Measurements from ENCODE around the gene IGFALS.
"Not testable (repeated sequence)": the region's sequence is repeated elsewhere in the genome, so short reads cannot be mapped to it uniquely, and the experiment has no call there.

Gene IGFALS

GRCh38 chr16:1809281-1809801 is 15.8 kb upstream of the IGFALS start:
- no peak for DNase-seq (ENCODE audit: extremely low spot score)
- POLR2A ChIA-PET, result no interaction called here
- CTCF ChIA-PET, result no interaction called here
- TF ChIP-seq BHLHE40 (IDR thresholded peaks at IDR 0.05; ENCODE audit: borderline replicate concordance) (no peak), FOXA1 (IDR thresholded peaks at IDR 0.05) (no peak), FOXM1 (IDR thresholded peaks at IDR 0.05; ENCODE audit: borderline replicate concordance) (no peak), SUZ12 (IDR thresholded peaks at IDR 0.05) (no peak), HDGF (IDR thresholded peaks at IDR 0.05; ENCODE audit: borderline replicate concordance) (no peak), CTBP1 (IDR thresholded peaks at IDR 0.05; ENCODE audit: borderline replicate concordance) (no peak), SP1 (IDR thresholded peaks at IDR 0.05) (no peak), TARDBP (IDR thresholded peaks at IDR 0.05) (no peak), ELF4 (IDR thresholded peaks at IDR 0.05) (no peak), ZNF384 (IDR thresholded peaks at IDR 0.05) (no peak), L3MBTL2 (conservative IDR thresholded peaks at IDR 0.05) (no peak), NFRKB (IDR thresholded peaks at IDR 0.05) (no peak), LEF1 (IDR thresholded peaks at IDR 0.05; ENCODE audit: borderline replicate concordance) (no peak), ARNT (IDR thresholded peaks at IDR 0.05) (no peak), FOXK2 (IDR thresholded peaks at IDR 0.05) (no peak)
- TF ChIP-seq, protein P1, sequence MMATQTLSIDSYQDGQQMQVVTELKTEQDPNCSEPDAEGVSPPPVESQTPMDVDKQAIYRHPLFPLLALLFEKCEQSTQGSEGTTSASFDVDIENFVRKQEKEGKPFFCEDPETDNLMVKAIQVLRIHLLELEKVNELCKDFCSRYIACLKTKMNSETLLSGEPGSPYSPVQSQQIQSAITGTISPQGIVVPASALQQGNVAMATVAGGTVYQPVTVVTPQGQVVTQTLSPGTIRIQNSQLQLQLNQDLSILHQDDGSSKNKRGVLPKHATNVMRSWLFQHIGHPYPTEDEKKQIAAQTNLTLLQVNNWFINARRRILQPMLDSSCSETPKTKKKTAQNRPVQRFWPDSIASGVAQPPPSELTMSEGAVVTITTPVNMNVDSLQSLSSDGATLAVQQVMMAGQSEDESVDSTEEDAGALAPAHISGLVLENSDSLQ (IDR thresholded peaks at IDR 0.05), result no peak

- no peak for DNase-seq (ENCODE audit: extremely low spot score)
- TF ChIP-seq SP1 (IDR thresholded peaks at IDR 0.05), result no peak
- no peak for TF ChIP-seq ZNF384 (IDR thresholded peaks at IDR 0.05)
- no peak for TF ChIP-seq ELF4 (IDR thresholded peaks at IDR 0.05)
- TF ChIP-seq ARNT (IDR thresholded peaks at IDR 0.05), result no peak
- no peak for TF ChIP-seq FOXA1 (IDR thresholded peaks at IDR 0.05)
- no peak for TF ChIP-seq SUZ12 (IDR thresholded peaks at IDR 0.05)
- no peak for TF ChIP-seq NFRKB (IDR thresholded peaks at IDR 0.05)
- TF ChIP-seq, protein P1 (IDR thresholded peaks at IDR 0.05), result no peak
- POLR2A ChIA-PET, result no interaction called here
- CTCF ChIA-PET, result no interaction called here
Observed at GRCh38 chr16:1808691-1809090, 15.2 kb upstream of the IGFALS start.

GRCh38 chr16:1807626-1808025 is 14.1 kb upstream of the IGFALS start:
- TF ChIP-seq TARDBP (IDR thresholded peaks at IDR 0.05) (no peak), CTBP1 (IDR thresholded peaks at IDR 0.05; ENCODE audit: borderline replicate concordance) (no peak), FOXK2 (IDR thresholded peaks at IDR 0.05) (no peak), HDGF (IDR thresholded peaks at IDR 0.05; ENCODE audit: borderline replicate concordance) (no peak), LEF1 (IDR thresholded peaks at IDR 0.05; ENCODE audit: borderline replicate concordance) (no peak), ELF4 (IDR thresholded peaks at IDR 0.05) (no peak), SP1 (IDR thresholded peaks at IDR 0.05) (no peak), NFRKB (IDR thresholded peaks at IDR 0.05) (no peak), L3MBTL2 (conservative IDR thresholded peaks at IDR 0.05) (no peak), FOXA1 (IDR thresholded peaks at IDR 0.05) (no peak), SUZ12 (IDR thresholded peaks at IDR 0.05) (no peak), BHLHE40 (IDR thresholded peaks at IDR 0.05; ENCODE audit: borderline replicate concordance) (no peak), ZNF384 (IDR thresholded peaks at IDR 0.05) (no peak), FOXM1 (IDR thresholded peaks at IDR 0.05; ENCODE audit: borderline replicate concordance) (no peak), ARNT (IDR thresholded peaks at IDR 0.05) (no peak)
- TF ChIP-seq, protein P1 (IDR thresholded peaks at IDR 0.05), result no peak
- DNase-seq (ENCODE audit: extremely low spot score), result no peak
- POLR2A ChIA-PET, result no interaction called here
- CTCF ChIA-PET, result no interaction called here

DNA sequence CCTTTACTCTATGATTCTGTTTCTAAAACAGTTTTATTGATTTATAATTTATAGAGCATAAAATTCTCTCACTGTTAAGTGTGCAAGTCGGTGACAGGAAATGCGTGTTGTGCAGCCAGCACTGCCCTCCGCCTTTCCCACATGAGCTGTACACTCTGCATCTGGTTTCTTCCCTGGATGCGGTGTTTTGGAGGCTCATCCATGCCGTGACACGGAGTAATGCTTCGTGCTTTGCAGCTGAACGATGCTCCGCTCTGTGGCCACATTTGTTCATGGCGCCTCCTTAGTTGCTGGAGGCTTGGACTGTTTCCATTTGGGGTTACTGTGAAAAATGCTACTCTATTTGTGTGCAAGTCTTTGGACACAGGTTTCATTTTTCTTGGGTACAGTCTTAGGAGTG is 7.2 kb upstream of the IGFALS start:
- ChIA-PET CTCF (no interaction called here), POLR2A (no interaction called here)
- no peak for DNase-seq (ENCODE audit: extremely low spot score)
- no peak for TF ChIP-seq SUZ12 (IDR thresholded peaks at IDR 0.05)
- no peak for TF ChIP-seq HDGF (IDR thresholded peaks at IDR 0.05; ENCODE audit: borderline replicate concordance)
- no peak for TF ChIP-seq ELF4 (IDR thresholded peaks at IDR 0.05)
- no peak for TF ChIP-seq FOXM1 (IDR thresholded peaks at IDR 0.05; ENCODE audit: borderline replicate concordance)
- TF ChIP-seq, protein P1 (IDR thresholded peaks at IDR 0.05), result no peak
- TF ChIP-seq SP1 (IDR thresholded peaks at IDR 0.05), result no peak
- no peak for TF ChIP-seq CTBP1 (IDR thresholded peaks at IDR 0.05; ENCODE audit: borderline replicate concordance)
- no peak for TF ChIP-seq TARDBP (IDR thresholded peaks at IDR 0.05)

DNA sequence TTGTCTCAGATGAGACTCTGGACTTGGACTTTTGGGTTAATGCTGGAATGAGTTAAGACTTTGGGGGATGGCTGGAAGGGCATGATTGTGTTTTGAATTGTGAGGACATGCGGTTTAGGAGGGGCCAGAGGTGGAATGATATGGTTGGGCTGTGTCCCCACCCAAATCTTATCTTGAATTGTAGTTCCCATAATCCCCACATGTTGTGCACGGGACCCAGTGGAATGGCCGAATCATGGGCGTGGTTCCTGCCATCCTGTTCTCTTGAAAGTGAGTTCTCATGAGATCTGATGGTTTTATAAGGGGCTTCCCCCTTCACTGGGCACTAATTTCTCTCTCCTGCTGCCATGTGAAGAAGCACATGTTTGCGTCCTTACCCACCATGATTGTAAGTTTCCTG is 5.8 kb upstream of the IGFALS start:
- POLR2A ChIA-PET; CTCF ChIA-PET; DNase-seq (ENCODE audit: extremely low spot score): not testable (repeated sequence)

DNA sequence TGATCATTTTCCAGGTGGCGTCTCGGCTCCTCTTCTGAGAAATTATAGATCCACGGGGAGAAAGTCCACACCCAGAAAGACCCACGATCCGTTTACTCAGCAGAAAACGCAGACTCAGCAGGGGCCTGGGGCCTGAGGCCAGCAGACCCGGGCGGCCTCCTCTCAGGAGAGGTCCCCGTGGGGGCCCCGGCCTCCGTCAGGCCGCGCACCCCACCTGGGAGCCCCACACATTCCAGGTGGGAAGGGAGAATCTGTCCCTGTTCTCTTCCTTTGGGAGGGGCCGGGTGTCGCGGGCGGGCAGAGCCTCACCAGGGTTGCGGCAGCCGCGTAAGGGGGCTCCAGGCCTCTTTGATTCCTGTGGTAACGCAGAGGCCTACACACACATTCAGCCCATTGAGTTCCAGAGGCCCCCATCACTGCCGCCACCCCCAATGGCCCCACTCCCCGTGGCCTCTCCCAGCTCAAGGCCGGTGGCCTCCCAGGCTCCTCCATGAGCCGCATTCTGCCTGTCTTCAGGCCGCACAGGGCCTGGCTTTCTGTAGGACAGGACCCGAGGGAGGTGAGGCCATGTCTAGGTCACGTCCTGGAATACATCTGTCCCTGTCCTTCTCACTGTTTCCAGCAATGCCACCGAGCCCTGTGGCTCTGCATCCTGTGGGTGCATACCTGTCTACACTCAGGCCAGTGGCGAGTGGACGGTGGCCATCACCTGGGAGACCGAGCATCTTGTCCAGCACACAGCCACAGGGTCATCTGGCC is 1.6 kb upstream of the IGFALS start:
- TF ChIP-seq L3MBTL2 (conservative IDR thresholded peaks at IDR 0.05) (no peak), LEF1 (IDR thresholded peaks at IDR 0.05; ENCODE audit: borderline replicate concordance) (no peak), ELF4 (IDR thresholded peaks at IDR 0.05) (no peak), ARNT (IDR thresholded peaks at IDR 0.05) (no peak), FOXA1 (IDR thresholded peaks at IDR 0.05) (no peak), TARDBP (IDR thresholded peaks at IDR 0.05) (no peak), BHLHE40 (IDR thresholded peaks at IDR 0.05; ENCODE audit: borderline replicate concordance) (no peak), FOXK2 (IDR thresholded peaks at IDR 0.05) (no peak), FOXM1 (IDR thresholded peaks at IDR 0.05; ENCODE audit: borderline replicate concordance) (no peak), HDGF (IDR thresholded peaks at IDR 0.05; ENCODE audit: borderline replicate concordance) (no peak), CTBP1 (IDR thresholded peaks at IDR 0.05; ENCODE audit: borderline replicate concordance) (no peak), ZNF384 (IDR thresholded peaks at IDR 0.05) (no peak)
- TF ChIP-seq, protein P1 (IDR thresholded peaks at IDR 0.05), result no peak
- ChIA-PET CTCF (no interaction called here), POLR2A (no interaction called here)
- no peak for DNase-seq (ENCODE audit: extremely low spot score)
